Esophagus squamous epithelium (tissue), 4 donors: ENCODE results near the gene FBXO31.

Experiments used
- CTCF ChIP-seq, 6 experiments: fragments of 450-650 bp in 4 of 6; fragments of 200-600 bp in 2 of 6; sonication (generic) in 2 of 6; IDR thresholded peaks; one replicate each; pipeline ENCODE4 v1.5.1; 2016 to 2019; ENCODE audit warnings: antibody characterized with exemption in 6 of 6, mild to moderate bottlenecking in 4 of 6, moderate library complexity in 4 of 6
- POLR2A ChIP-seq, 4 donors: fragments of 450-650 bp; IDR thresholded peaks; one replicate each; pipeline ENCODE4 v1.6.1; 2017; ENCODE audit warnings: antibody characterized with exemption in 4 of 4, mild to moderate bottlenecking in 4 of 4, moderate library complexity in 3 of 4

- TF ChIP-seq POLR2A (IDR thresholded peaks at IDR 0.05) (no peak), CTCF (IDR thresholded peaks at IDR 0.05) (no peak)
These were observed 8.0 kb downstream of the FBXO31 start for GRCh38 chr16:87375426-87376135.
